GM12865 (cell line): ENCODE results near the gene PROSER1.
A peak's percentile ranks its signal among the peaks of the same experiment; 100 is the strongest.
"Not testable (repeated sequence)": the region's sequence is repeated elsewhere in the genome, so short reads cannot be mapped to it uniquely, and the experiment has no call there.

Experiments
- DNase-seq: peaks from one replicate; pipeline ENCODE4 v3.0.0; 2010; ENCODE audit warnings: low read depth
- H3K4me3 ChIP-seq: 2 replicates; pipeline ENCODE4 v1.5.1; 2011; ENCODE audit warnings: mild to moderate bottlenecking, low read depth, low read length, control low read depth
- CTCF ChIP-seq: IDR thresholded peaks from 2 replicates; pipeline ENCODE4 v1.5.1; 2011; ENCODE audit warnings: low read length, control low read depth, low read depth, inconsistent platforms; ENCODE audit not compliant: insufficient read depth; ENCODE audit errors: missing control alignments

PROSER1 gene

GRCh38 chr13:39016087-39016486 is 21.8 kb downstream of the PROSER1 start:
- no peak overlapping the region for H3K4me3 ChIP-seq
- no peak for TF ChIP-seq CTCF
- DNase-seq, result peak; percentile 49

- no peak for DNase-seq
- H3K4me3 ChIP-seq, result no peak overlapping the region
- no peak for TF ChIP-seq CTCF
Measured at GRCh38 chr13:39013462-39013861, 24.4 kb downstream of the PROSER1 start.

- H3K4me3 ChIP-seq, result no peak overlapping the region
- no peak for DNase-seq
- TF ChIP-seq CTCF, result no peak
Measured at GRCh38 chr13:39012608-39013007, 25.3 kb downstream of the PROSER1 start.

GRCh38 chr13:39006371-39007111 is 31.3 kb downstream of the PROSER1 start:
- DNase-seq, H3K4me3 ChIP-seq: not testable (repeated sequence)

GRCh38 chr13:38998739-38999138 is 39.1 kb downstream of the PROSER1 start:
- no peak for TF ChIP-seq CTCF
- no peak overlapping the region for H3K4me3 ChIP-seq
- no peak for DNase-seq

- no peak for TF ChIP-seq CTCF
- DNase-seq, result no peak
- no peak overlapping the region for H3K4me3 ChIP-seq
Measured at GRCh38 chr13:38993381-38993780, 44.5 kb downstream of the PROSER1 start.

- TF ChIP-seq CTCF, result no peak
- no peak for DNase-seq
- no peak within 1 kb of the TSS for H3K4me3 ChIP-seq
Measured at GRCh38 chr13:38990693-38991092, 47.2 kb downstream of the PROSER1 start, which contains the start of gene STOML3. Gene STOML3 (minus strand): TSS chr13:38990831. CDS start chr13:38990721, 110 bp downstream.
